Measurements from ENCODE around the gene SSUH2. TPM values are rescaled to one million over a fixed set of nuclear protein-coding genes. Genes with fewer than 3 reads are reported as not detected.

SSUH2 gene, protein sequence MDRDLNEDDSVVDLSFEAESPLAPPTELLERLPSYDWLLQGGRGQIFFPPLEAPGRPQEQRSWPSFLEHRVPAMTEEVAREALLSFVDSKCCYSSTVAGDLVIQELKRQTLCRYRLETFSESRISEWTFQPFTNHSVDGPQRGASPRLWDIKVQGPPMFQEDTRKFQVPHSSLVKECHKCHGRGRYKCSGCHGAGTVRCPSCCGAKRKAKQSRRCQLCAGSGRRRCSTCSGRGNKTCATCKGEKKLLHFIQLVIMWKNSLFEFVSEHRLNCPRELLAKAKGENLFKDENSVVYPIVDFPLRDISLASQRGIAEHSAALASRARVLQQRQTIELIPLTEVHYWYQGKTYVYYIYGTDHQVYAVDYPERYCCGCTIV
- 0.65 to 1.1 TPM (median 0.93 TPM) in 5 replicates for total RNA-seq (2022; extraction: Qiagen RNA extraction; ENCODE audit: low read depth)

DNA sequence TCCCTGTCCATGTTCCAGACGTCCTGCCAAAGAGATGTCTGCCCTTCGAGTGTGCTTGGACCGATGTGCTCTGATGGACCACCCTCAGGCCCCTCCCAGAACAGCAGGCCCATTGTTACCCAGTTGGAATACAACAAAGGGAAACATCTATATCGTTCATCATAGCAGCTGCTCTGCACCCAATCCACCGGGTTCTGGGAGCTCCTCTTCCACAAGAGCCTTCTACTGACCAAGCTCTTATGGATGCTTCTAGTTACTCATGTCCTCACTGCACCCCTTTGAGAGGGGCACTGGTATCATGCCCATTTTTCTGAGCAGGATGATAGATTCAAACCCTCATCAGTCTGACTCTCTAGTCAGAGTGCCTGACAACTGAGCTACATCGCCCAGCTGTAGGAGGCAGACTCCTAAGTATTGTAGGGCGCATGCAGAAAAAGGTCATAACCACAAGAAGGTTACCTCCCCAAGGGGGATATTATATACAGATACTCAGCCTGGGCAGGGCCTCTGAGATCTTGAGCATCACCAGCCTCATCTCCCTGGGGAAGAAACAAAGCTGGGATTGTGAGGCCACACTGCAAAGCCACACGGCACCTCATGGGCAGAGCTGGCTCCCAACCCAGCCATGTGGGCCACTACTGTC, at the start of gene SSUH2:
Gene SSUH2, minus strand, starts transcription at position 51 of the 643 bp plus-strand sequence. Its CDS starts 40 bp downstream, at position 11.

Other genes starting within 250 kb of the SSUH2 start
- gene LMCD1, start 143.0 kb downstream of the SSUH2 start, total RNA-seq (2022; extraction: Qiagen RNA extraction; ENCODE audit: low read depth), result 59.3 to 69.5 TPM (median 66.2 TPM) in 5 replicates
- gene CAV3, start 89.0 kb upstream of the SSUH2 start, total RNA-seq (2022; extraction: Qiagen RNA extraction; ENCODE audit: low read depth), result not detected in 5 replicates
- 8.7 to 11.7 TPM (median 10.3 TPM) in 5 replicates for gene OXTR, start 124.8 kb upstream of the SSUH2 start, total RNA-seq (2022; extraction: Qiagen RNA extraction; ENCODE audit: low read depth)